IMR-90 (cell line): ENCODE measurements around the gene SPATA13. TPM values are rescaled to one million over a fixed set of nuclear protein-coding genes. Genes with fewer than 3 reads are reported as not detected.

Experiments
- ATAC-seq: fragments of 200-7000 bp; cut with Tn5 transposase; 2 replicates; pipeline ENCODE4 v1.9.1; 2020; ENCODE audit warnings: low read depth, mild to moderate bottlenecking, moderate library complexity
- BruUV-seq: library from RNA; stranded (reverse); fragments of 400-500 nt; replicated peaks from 2 replicates; lab custom pipeline; 2021; lab: Mats Ljungman, UMichigan
- CTCF ChIA-PET: fragments of 300-600 bp; formaldehyde crosslinking; extraction: SDS; loops from one replicate; lab custom pipeline; 2021; ENCODE audit warnings: antibody characterized with exemption; lab: Yijun Ruan, JAX
- POLR2A ChIA-PET: fragments of 300-600 bp; sonication (Branson Sonifier 250); formaldehyde crosslinking; loops from one replicate; lab custom pipeline; 2022; ENCODE audit warnings: antibody characterized with exemption; ENCODE audit not compliant: unreplicated experiment; lab: Charles Lee
- DNase-seq: peaks from one replicate; pipeline ENCODE4 v3.0.0; 2013
- H2AFZ ChIP-seq: replicated peaks from 2 replicates; pipeline ENCODE3; 2013; ENCODE audit warnings: low read length, mild to moderate bottlenecking; ENCODE audit not compliant: poor library complexity
- H2AK5ac ChIP-seq: 2 replicates; pipeline ENCODE4 v1.6.1; 2013; ENCODE audit warnings: low read depth, low read length, inconsistent platforms
- H2AK9ac ChIP-seq: replicated peaks from 2 replicates; pipeline ENCODE3; 2013; ENCODE audit warnings: mild to moderate bottlenecking, low read depth, low read length, moderate library complexity; ENCODE audit not compliant: poor library complexity
- H2BK120ac ChIP-seq: 2 replicates; pipeline ENCODE4 v1.6.1; 2013; ENCODE audit warnings: low read depth, low read length, inconsistent platforms
- H2BK15ac ChIP-seq: 3 replicates; pipeline ENCODE4 v1.6.1; 2013; ENCODE audit warnings: low read depth, low read length, inconsistent platforms
- H2BK20ac ChIP-seq: 2 replicates; pipeline ENCODE4 v1.6.1; 2013; ENCODE audit warnings: low read depth, mild to moderate bottlenecking, inconsistent platforms, low read length, moderate library complexity
- H2BK5ac ChIP-seq: 2 replicates; pipeline ENCODE4 v1.6.1; 2013; ENCODE audit warnings: mild to moderate bottlenecking, low read depth, low read length, inconsistent platforms; ENCODE audit not compliant: poor library complexity, severe bottlenecking
- H3K14ac ChIP-seq: replicated peaks from 2 replicates; pipeline ENCODE4 v1.6.1; 2013; ENCODE audit warnings: low read depth, low read length, inconsistent platforms
- H3K18ac ChIP-seq: 2 replicates; pipeline ENCODE4 v1.6.1; 2013; ENCODE audit warnings: low read depth, low read length, control low read depth
- H3K23ac ChIP-seq: 2 replicates; pipeline ENCODE4 v1.6.1; 2013; ENCODE audit warnings: low read depth, low read length, inconsistent platforms
- H3K27ac ChIP-seq: 2 replicates; pipeline ENCODE4 v1.5.1; 2013; ENCODE audit warnings: mild to moderate bottlenecking, control low read depth, low read length; ENCODE audit not compliant: insufficient read depth
- H3K27me3 ChIP-seq: 2 replicates; pipeline ENCODE4 v1.6.1; 2013; ENCODE audit warnings: low read length; ENCODE audit not compliant: control insufficient read depth, insufficient read depth
- H3K36me3 ChIP-seq: 2 replicates; pipeline ENCODE4 v1.6.1; 2013; ENCODE audit warnings: low read length, mixed read lengths; ENCODE audit not compliant: control insufficient read depth, insufficient read depth
- H3K4ac ChIP-seq: 2 replicates; pipeline ENCODE4 v1.6.1; 2013; ENCODE audit warnings: low read depth, low read length, inconsistent platforms
- H3K4me1 ChIP-seq: 2 replicates; pipeline ENCODE4 v1.6.1; 2013; ENCODE audit warnings: low read length, mixed read lengths; ENCODE audit not compliant: control insufficient read depth, insufficient read depth
- H3K4me2 ChIP-seq: 2 replicates; pipeline ENCODE4 v1.6.1; 2013; ENCODE audit warnings: low read depth, mild to moderate bottlenecking, control low read depth, low read length, moderate library complexity
- H3K4me3 ChIP-seq: 2 replicates; pipeline ENCODE4 v1.5.1; 2013; ENCODE audit warnings: low read depth, mild to moderate bottlenecking, control low read depth, low read length, moderate library complexity; ENCODE audit not compliant: insufficient read depth
- H3K56ac ChIP-seq: 2 replicates; pipeline ENCODE4 v1.6.1; 2013; ENCODE audit warnings: low read length, inconsistent platforms; ENCODE audit not compliant: insufficient read depth; ENCODE audit errors: extremely low read depth
- H3K79me1 ChIP-seq, 2 experiments: 2 replicates each; pipeline ENCODE4 v1.6.1; 2013; ENCODE audit warnings: low read length in 2 of 2, inconsistent platforms in 1 of 2, low read depth in 1 of 2
- H3K9ac ChIP-seq: 2 replicates; pipeline ENCODE4 v1.6.1; 2013; ENCODE audit warnings: low read depth, low read length, control low read depth
- H3K9me1 ChIP-seq: 2 replicates; pipeline ENCODE4 v1.6.1; 2013; ENCODE audit warnings: low read length, inconsistent platforms; ENCODE audit not compliant: insufficient read depth
- H3K9me3 ChIP-seq: 2 replicates; pipeline ENCODE4 v1.6.1; 2013; ENCODE audit warnings: low read length; ENCODE audit not compliant: control insufficient read depth, insufficient read depth
- H4K20me1 ChIP-seq: 2 replicates; pipeline ENCODE4 v1.6.1; 2013; ENCODE audit warnings: low read length, inconsistent platforms; ENCODE audit not compliant: insufficient read depth
- H4K5ac ChIP-seq: 2 replicates; pipeline ENCODE4 v1.6.1; 2013; ENCODE audit warnings: mild to moderate bottlenecking, low read depth, low read length, control low read depth
- H4K8ac ChIP-seq, 2 experiments: 2 replicates each; pipeline ENCODE4 v1.6.1; 2013; ENCODE audit warnings: low read depth in 2 of 2, low read length in 2 of 2, control low read depth in 1 of 2, inconsistent platforms in 1 of 2
- H4K91ac ChIP-seq: 2 replicates; pipeline ENCODE4 v1.6.1; 2013; ENCODE audit warnings: low read depth, low read length, inconsistent platforms; ENCODE audit not compliant: insufficient read depth
- BHLHE40 ChIP-seq: fragments of 150-350 bp; IDR thresholded peaks from 2 replicates; pipeline ENCODE4 v1.6.1; 2016; ENCODE audit warnings: mild to moderate bottlenecking, low read depth, low read length
- CEBPB ChIP-seq: IDR thresholded peaks from 2 replicates; pipeline ENCODE4 v1.6.1; 2012; ENCODE audit warnings: low read depth, low read length, improper control_type of control experiment
- CHD1 ChIP-seq: IDR thresholded peaks from 2 replicates; pipeline ENCODE4 v1.6.1; 2012; ENCODE audit warnings: low read depth, low read length, improper control_type of control experiment
- CTCF ChIP-seq: conservative IDR thresholded peaks from 2 replicates; pipeline ENCODE4 v1.5.1; 2012; ENCODE audit warnings: mild to moderate bottlenecking, low read depth, low read length, improper control_type of control experiment
- FOS ChIP-seq: fragments of 150-350 bp; IDR thresholded peaks from 2 replicates; pipeline ENCODE4 v1.6.1; 2016; ENCODE audit warnings: low read depth, low read length
- MAFK ChIP-seq: IDR thresholded peaks from 2 replicates; pipeline ENCODE4 v1.6.1; 2012; ENCODE audit warnings: low read depth, low read length, improper control_type of control experiment
- MAZ ChIP-seq: IDR thresholded peaks from 2 replicates; pipeline ENCODE4 v1.6.1; 2012; ENCODE audit warnings: low read depth, mild to moderate bottlenecking, low read length, improper control_type of control experiment, moderate library complexity, borderline replicate concordance
- MXI1 ChIP-seq: IDR thresholded peaks from 2 replicates; pipeline ENCODE4 v1.6.1; 2012; ENCODE audit warnings: low read depth, mild to moderate bottlenecking, low read length, moderate library complexity, borderline replicate concordance
- NFE2L2 ChIP-seq: fragments of 150-350 bp; IDR thresholded peaks from 2 replicates; pipeline ENCODE4 v1.6.1; 2016; ENCODE audit warnings: low read depth, mild to moderate bottlenecking, low read length
- POLR2A ChIP-seq: IDR thresholded peaks from 2 replicates; pipeline ENCODE4 v1.6.1; 2012; ENCODE audit warnings: mild to moderate bottlenecking, low read depth, low read length
- RCOR1 ChIP-seq: IDR thresholded peaks from 2 replicates; pipeline ENCODE4 v1.6.1; 2012; ENCODE audit warnings: mild to moderate bottlenecking, low read length, improper control_type of control experiment; ENCODE audit not compliant: insufficient replicate concordance
- SMC3 ChIP-seq: fragments of 150-350 bp; IDR thresholded peaks from 2 replicates; pipeline ENCODE4 v1.6.1; 2016; ENCODE audit warnings: low read depth, mild to moderate bottlenecking, antibody characterized with exemption, low read length, moderate library complexity
- USF2 ChIP-seq: fragments of 150-350 bp; IDR thresholded peaks from 2 replicates; pipeline ENCODE4 v1.6.1; 2017; ENCODE audit warnings: mild to moderate bottlenecking, antibody characterized with exemption, low read length, low read depth
- WGBS, 2 experiments: methylation state at CpG; one replicate each; pipeline versions ENCODE4 v1.1.5 to v1.1.7; 2013; ENCODE audit warnings: missing lambda C conversion rate in 2 of 2; ENCODE audit not compliant: insufficient read length in 1 of 2; ENCODE audit errors: extremely low coverage in 2 of 2; 5-methylcytosine and 5-hydroxymethylcytosine counted together
- dilution Hi-C: fragments of 300-500 bp; cut with HindIII; formaldehyde crosslinking; loops from one replicate; pipeline ENCODE4 v1.14.3; 2018; ENCODE audit warnings: low sequenced_read_pairs; ENCODE audit not compliant: unreplicated experiment
- in situ Hi-C: fragments of 300-500 bp; cut with MboI; formaldehyde crosslinking; loops from 3 replicates; pipeline ENCODE4 v1.14.3; 2019; ENCODE audit warnings: low sequenced_read_pairs, inconsistent platforms, mixed read lengths
- intact Hi-C: fragments of 100-400 bp; cut with micrococcal nuclease; formaldehyde crosslinking; loops from 2 replicates; pipeline ENCODE4 v1.10.0; 2022
- polyA plus RNA-seq, 3 experiments: library from polyadenylated mRNA; depleted of rRNA; stranded (reverse); fragments of >200 nt; gene quantifications; 2 replicates each; pipeline ENCODE4 v1.2.3, GENCODE V29; 2012; ENCODE audit warnings: low replicate concordance in 1 of 3
- total RNA-seq: library from RNA; depleted of rRNA; stranded (reverse); fragments of >200 nt; gene quantifications from 2 replicates; pipeline ENCODE4 v1.2.3, GENCODE V29; 2012

SPATA13 gene
- total and polyA plus RNA-seq, 2 of the 4 experiments (the other 2 are of a cell fraction): 10.5 to 12.5 TPM

- H3K23ac ChIP-seq: no peak overlapping the region
- no peak for TF ChIP-seq USF2
- TF ChIP-seq MAFK: no peak
- no peak for TF ChIP-seq POLR2A
- TF ChIP-seq CHD1: no peak
- TF ChIP-seq CEBPB: no peak
- TF ChIP-seq FOS: no peak
- TF ChIP-seq NFE2L2: no peak
- TF ChIP-seq MXI1: no peak
- no peak for TF ChIP-seq BHLHE40
- TF ChIP-seq SMC3: no peak
- no peak for TF ChIP-seq RCOR1
- no peak for TF ChIP-seq MAZ
- TF ChIP-seq CTCF: no peak
- intact Hi-C loops: no loop called here
Measured at GRCh38 chr13:24356270-24356669, 195.8 kb downstream of the SPATA13 start.

More at GRCh38 chr13:24356270-24356669, 195.8 kb downstream of the SPATA13 start:
- no peaks in the 10 kb centered on the region for H3K4me1 ChIP-seq
- ATAC-seq (no peak), DNase-seq (no peak)
- no peak overlapping the region for H2BK20ac ChIP-seq
- peaks cover 10% of the 10 kb centered on the region for H3K9me1 ChIP-seq
- H3K4me3 ChIP-seq: no peak overlapping the region
- H4K8ac ChIP-seq: no peak overlapping the region
- H3K9ac ChIP-seq: no peak overlapping the region
- no peak overlapping the region for H2AFZ ChIP-seq
- H3K27me3 ChIP-seq: peaks cover 5% of the 10 kb centered on the region; the same call in 1 of the 2 replicates
- no peak overlapping the region for H3K4ac ChIP-seq
- no peak overlapping the region for H4K5ac ChIP-seq
- no TSS peak for BruUV-seq
- H2AK5ac ChIP-seq: no peak overlapping the region
- dilution Hi-C loops (no loop called here), in situ Hi-C loops (no loop called here)
- H3K56ac ChIP-seq: no peak overlapping the region
- H3K36me3 ChIP-seq: no peaks in the 10 kb centered on the region
- WGBS, 2 experiments: 70% methylated on average over 6 of the region's 7 CpGs; no CpG with 5 or more reads in 1 of the 2 experiments
- no peaks in the 10 kb centered on the region for H3K79me1 ChIP-seq
- H2AK9ac ChIP-seq: no peak overlapping the region
- no peak overlapping the region for H3K4me2 ChIP-seq
- POLR2A ChIA-PET: no interaction called here
- H4K91ac ChIP-seq: no peak overlapping the region
- H3K18ac ChIP-seq: no peak overlapping the region
- no peak overlapping the region for H3K14ac ChIP-seq
- no peaks in the 10 kb centered on the region for H4K20me1 ChIP-seq
- H2BK120ac ChIP-seq: no peak overlapping the region
- no peak overlapping the region for H3K27ac ChIP-seq
- H2BK15ac ChIP-seq: no peak overlapping the region
- CTCF ChIA-PET: no interaction called here
- H2BK5ac ChIP-seq: peak overlapping the region; percentile 70
- peaks cover 4% of the 10 kb centered on the region; the same call in 1 of the 2 replicates for H3K9me3 ChIP-seq
